Astrocyte (in vitro differentiated cells and primary cell): ENCODE results near the gene GSE1. TPM values are rescaled to one million over a fixed set of nuclear protein-coding genes. Genes with fewer than 3 reads are reported as not detected.

Experiments used
- DNase-seq: peaks from one replicate; pipeline ENCODE4 v3.0.0-alpha.2; 2010; ENCODE audit warnings: low read depth
- FAIRE-seq: peaks from 2 replicates; lab custom pipeline; 2011; peaks lifted over from hg19 to GRCh38; lab: Jason Lieb, UNC
- H2AFZ ChIP-seq: 2 replicates; pipeline ENCODE4 v1.6.0; 2012; ENCODE audit warnings: low read depth, low read length, inconsistent platforms
- H3K27ac ChIP-seq: 2 replicates; pipeline ENCODE4 v1.5.1; 2011; ENCODE audit warnings: low read depth, low read length, inconsistent platforms
- H3K27me3 ChIP-seq: 2 replicates; pipeline ENCODE4 v1.6.0; 2011; ENCODE audit warnings: low read length, inconsistent platforms; ENCODE audit not compliant: insufficient read depth
- H3K36me3 ChIP-seq: 2 replicates; pipeline ENCODE4 v1.5.1; 2011; ENCODE audit warnings: low read length, inconsistent platforms; ENCODE audit not compliant: insufficient read depth
- H3K4me1 ChIP-seq: 2 replicates; pipeline ENCODE4 v1.5.1; 2011; ENCODE audit warnings: low read length, inconsistent platforms; ENCODE audit not compliant: insufficient read depth
- H3K4me2 ChIP-seq: 2 replicates; pipeline ENCODE4 v1.6.0; 2012; ENCODE audit warnings: low read length, inconsistent platforms
- H3K4me3 ChIP-seq: 2 replicates; pipeline ENCODE4 v1.5.1; 2011; ENCODE audit warnings: low read depth, mild to moderate bottlenecking, low read length, inconsistent platforms; ENCODE audit not compliant: insufficient read depth
- H3K79me2 ChIP-seq: 2 replicates; pipeline ENCODE4 v1.6.0; 2012; ENCODE audit warnings: mild to moderate bottlenecking, low read length, inconsistent platforms; ENCODE audit not compliant: insufficient read depth
- H3K9ac ChIP-seq: 2 replicates; pipeline ENCODE4 v1.6.0; 2012; ENCODE audit warnings: mild to moderate bottlenecking, low read length, inconsistent platforms
- H3K9me3 ChIP-seq: 2 replicates; pipeline ENCODE4 v1.5.1; 2012; ENCODE audit warnings: low read depth, mild to moderate bottlenecking, low read length, inconsistent platforms; ENCODE audit not compliant: insufficient read depth
- H4K20me1 ChIP-seq: 2 replicates; pipeline ENCODE4 v1.6.0; 2012; ENCODE audit warnings: low read length, inconsistent platforms; ENCODE audit not compliant: insufficient read depth
- H3K27ac Mint-ChIP-seq: one replicate; pipeline ENCODE4 v1.8.0; 2021; ENCODE audit warnings: mild to moderate bottlenecking, mixed read lengths; ENCODE audit not compliant: unreplicated experiment
- H3K27me3 Mint-ChIP-seq: one replicate; pipeline ENCODE4 v1.8.0; 2021; ENCODE audit warnings: low read depth, mixed read lengths; ENCODE audit not compliant: unreplicated experiment
- H3K36me3 Mint-ChIP-seq: one replicate; pipeline ENCODE4 v1.8.0; 2021; ENCODE audit warnings: low read depth, mixed read lengths; ENCODE audit not compliant: unreplicated experiment
- H3K4me1 Mint-ChIP-seq: one replicate; pipeline ENCODE4 v1.8.0; 2021; ENCODE audit warnings: low read depth, mixed read lengths; ENCODE audit not compliant: unreplicated experiment
- H3K4me3 Mint-ChIP-seq: one replicate; pipeline ENCODE4 v1.8.0; 2021; ENCODE audit warnings: mild to moderate bottlenecking, moderate library complexity, mixed read lengths; ENCODE audit not compliant: unreplicated experiment
- H3K9me3 Mint-ChIP-seq: one replicate; pipeline ENCODE4 v1.8.0; 2021; ENCODE audit warnings: mild to moderate bottlenecking, mixed read lengths; ENCODE audit not compliant: unreplicated experiment
- CTCF ChIP-seq: IDR thresholded peaks from 2 replicates; pipeline ENCODE4 v1.5.1; 2011; ENCODE audit warnings: low read depth, mild to moderate bottlenecking, inconsistent platforms, low read length, moderate library complexity; ENCODE audit not compliant: insufficient read depth
- EZH2 ChIP-seq: IDR thresholded peaks from 2 replicates; pipeline ENCODE4 v1.6.1; 2012; ENCODE audit warnings: mild to moderate bottlenecking, low read length, inconsistent platforms; ENCODE audit not compliant: insufficient read depth
- total RNA-seq: library from RNA; stranded (reverse); gene quantifications from 2 replicates; pipeline ENCODE4 v1.2.1, GENCODE V29; 2021

GSE1 gene
- total RNA-seq, 1 donor from 2014 or later = 35.0 TPM

DNA sequence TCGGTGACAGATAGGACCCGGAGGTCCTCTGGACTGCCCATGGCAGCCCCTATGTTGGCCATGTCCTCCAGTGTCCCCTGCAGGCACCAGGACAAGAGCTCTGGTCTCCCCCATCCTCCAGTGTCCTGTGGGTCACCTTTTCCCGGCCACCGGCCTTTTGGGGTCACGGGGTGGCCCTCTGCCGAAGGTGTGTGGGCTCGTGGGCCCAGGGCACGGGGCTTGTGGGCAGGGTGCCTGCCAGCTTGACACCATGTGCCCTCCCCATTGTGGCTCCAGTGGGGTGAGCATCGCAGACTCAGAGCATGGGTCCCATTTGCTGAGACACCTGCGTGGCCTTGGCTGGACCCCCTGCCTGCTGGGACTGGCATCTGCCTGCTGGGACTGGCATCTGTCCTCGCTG is 18.1 kb downstream of the GSE1 start:
- Mint-ChIP-seq H3K4me1 (peaks cover 17% of the 10 kb centered on the region), H3K27ac (no peak overlapping the region), H3K9me3 (peaks cover 3% of the 10 kb centered on the region), H3K4me3 (no peak overlapping the region), H3K27me3 (no peaks in the 10 kb centered on the region), H3K36me3 (peaks cover 14% of the 10 kb centered on the region)
- H4K20me1 ChIP-seq = peaks cover 98% of the 10 kb centered on the region
- DNase-seq = no peak
- H3K27ac ChIP-seq = no peak overlapping the region
- H3K9ac ChIP-seq = no peak overlapping the region
- H3K79me2 ChIP-seq = peaks cover 33% of the 10 kb centered on the region
- no peak for TF ChIP-seq CTCF
- TF ChIP-seq EZH2 = no peak
- no peak for FAIRE-seq
- H3K4me2 ChIP-seq = no peak overlapping the region
- no peaks in the 10 kb centered on the region for H3K27me3 ChIP-seq
- H3K36me3 ChIP-seq = no peaks in the 10 kb centered on the region
- no peak overlapping the region for H3K4me3 ChIP-seq
- H2AFZ ChIP-seq = no peak overlapping the region
- peaks cover 8% of the 10 kb centered on the region for H3K9me3 ChIP-seq
- H3K4me1 ChIP-seq = peaks cover 7% of the 10 kb centered on the region

DNA sequence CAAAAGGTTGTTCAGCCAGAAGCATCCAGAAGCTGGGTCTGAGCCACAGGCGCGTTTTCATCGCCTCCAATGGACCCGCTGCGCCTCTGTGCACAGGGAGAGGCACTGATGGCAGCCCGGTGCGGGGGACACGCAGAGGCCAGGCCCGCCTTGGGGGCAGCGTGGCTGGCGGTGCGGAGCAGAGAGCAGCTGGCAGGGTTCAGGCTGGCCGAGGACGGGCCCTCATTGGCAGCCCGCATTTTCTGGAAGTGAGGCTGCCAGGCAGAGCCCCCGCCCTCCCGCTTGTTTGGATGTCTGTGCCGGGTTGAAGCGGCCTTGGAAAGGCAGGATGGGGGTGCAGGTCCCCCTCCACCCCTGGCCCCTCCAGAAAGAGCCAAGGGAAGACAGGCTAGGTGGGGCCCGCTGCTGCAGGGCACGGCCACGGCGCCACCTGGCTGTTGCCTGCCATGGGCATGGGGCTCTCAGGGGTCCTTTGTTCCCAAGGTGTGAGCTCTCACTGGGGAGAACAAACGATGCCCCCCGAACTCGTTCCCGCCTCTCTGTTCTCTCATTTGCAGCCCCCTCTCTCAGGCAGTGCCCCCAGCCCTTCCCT is 18.8 kb downstream of the GSE1 start:
- H3K36me3 Mint-ChIP-seq = peaks cover 14% of the 10 kb centered on the region
- Histone ChIP-seq H3K36me3 (no peaks in the 10 kb centered on the region), H3K9me3 (peaks cover 8% of the 10 kb centered on the region), H3K4me2 (no peak overlapping the region), H3K4me1 (peaks cover 2% of the 10 kb centered on the region), H4K20me1 (peaks cover 98% of the 10 kb centered on the region), H3K4me3 (no peak overlapping the region), H3K9ac (no peak overlapping the region), H3K27ac (no peak overlapping the region), H3K79me2 (peaks cover 33% of the 10 kb centered on the region), H2AFZ (no peak overlapping the region), H3K27me3 (no peaks in the 10 kb centered on the region)
- peaks cover 3% of the 10 kb centered on the region for H3K9me3 Mint-ChIP-seq
- H3K27ac Mint-ChIP-seq = no peak overlapping the region
- TF ChIP-seq CTCF = no peak
- no peak for TF ChIP-seq EZH2
- FAIRE-seq = no peak
- no peaks in the 10 kb centered on the region for H3K27me3 Mint-ChIP-seq
- DNase-seq = no peak
- no peak overlapping the region for H3K4me3 Mint-ChIP-seq
- peaks cover 14% of the 10 kb centered on the region for H3K4me1 Mint-ChIP-seq

- no peak for TF ChIP-seq CTCF
- TF ChIP-seq EZH2 = no peak
- H3K27ac Mint-ChIP-seq = no peak overlapping the region
- H3K9me3 Mint-ChIP-seq = peaks cover 3% of the 10 kb centered on the region
- Histone ChIP-seq H3K4me1 (peaks cover 2% of the 10 kb centered on the region), H3K36me3 (no peaks in the 10 kb centered on the region), H3K4me2 (no peak overlapping the region), H3K4me3 (no peak overlapping the region), H4K20me1 (peaks cover 99% of the 10 kb centered on the region), H3K27me3 (no peaks in the 10 kb centered on the region), H3K9ac (no peak overlapping the region), H3K9me3 (peaks cover 8% of the 10 kb centered on the region), H3K79me2 (peaks cover 29% of the 10 kb centered on the region), H3K27ac (no peak overlapping the region), H2AFZ (no peak overlapping the region)
- H3K4me1 Mint-ChIP-seq = peaks cover 8% of the 10 kb centered on the region
- no peaks in the 10 kb centered on the region for H3K27me3 Mint-ChIP-seq
- DNase-seq = no peak
- peaks cover 14% of the 10 kb centered on the region for H3K36me3 Mint-ChIP-seq
- no peak overlapping the region for H3K4me3 Mint-ChIP-seq
- no peak for FAIRE-seq
Measured at GRCh38 chr16:85632709-85633437, 19.8 kb downstream of the GSE1 start.
